Measurements from ENCODE around the gene CNOT6. TPM values are rescaled to one million over a fixed set of nuclear protein-coding genes. Genes with fewer than 3 reads are reported as not detected.

Gene CNOT6
- total RNA-seq, 2 donors from 2014 or later, result 19.9 to 22.6 TPM

DNA sequence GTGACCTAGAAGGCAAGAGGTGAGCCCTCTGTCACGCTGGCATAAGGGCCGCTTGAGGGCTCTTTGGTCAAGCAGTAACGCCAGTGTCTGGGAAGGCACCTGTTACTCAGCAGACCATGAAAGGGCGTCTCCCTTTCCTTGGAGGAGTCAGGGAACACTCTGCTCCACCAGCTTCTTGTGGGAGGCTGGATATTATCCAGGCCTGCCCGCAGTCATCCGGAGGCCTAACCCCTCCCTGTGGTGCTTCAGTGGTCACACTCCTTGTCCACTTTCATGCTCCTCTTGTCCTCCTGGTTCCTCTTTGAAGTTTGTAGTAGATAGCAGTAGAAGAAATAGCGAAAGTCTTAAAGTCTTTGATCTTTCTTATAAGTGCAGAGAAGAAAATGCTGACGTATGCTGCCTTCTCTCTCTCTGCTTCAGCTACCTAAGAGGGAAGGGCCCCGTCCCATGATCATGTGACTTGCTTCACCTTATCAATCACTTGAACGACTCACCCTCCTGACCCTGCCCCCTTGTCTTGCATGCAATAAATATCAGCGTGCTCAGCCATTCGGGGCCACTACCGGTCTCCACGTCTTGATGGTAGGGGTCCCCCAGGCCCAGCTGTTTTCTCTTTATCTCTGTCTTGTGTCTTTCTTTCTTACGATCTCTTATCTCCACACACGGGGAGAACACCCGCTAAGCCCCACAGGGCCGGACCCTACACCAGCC is 113.8 kb downstream of the CNOT6 start:
- intact Hi-C loops (cut with DNase I), result no loop called here
- peak; percentile 31 for DNase-seq (ENCODE audit: low spot score)

GRCh38 chr5:180608572-180609310 is 114.6 kb downstream of the CNOT6 start:
- DNase-seq (ENCODE audit: low spot score), result no peak
- intact Hi-C loops (cut with DNase I), result no loop called here

DNA sequence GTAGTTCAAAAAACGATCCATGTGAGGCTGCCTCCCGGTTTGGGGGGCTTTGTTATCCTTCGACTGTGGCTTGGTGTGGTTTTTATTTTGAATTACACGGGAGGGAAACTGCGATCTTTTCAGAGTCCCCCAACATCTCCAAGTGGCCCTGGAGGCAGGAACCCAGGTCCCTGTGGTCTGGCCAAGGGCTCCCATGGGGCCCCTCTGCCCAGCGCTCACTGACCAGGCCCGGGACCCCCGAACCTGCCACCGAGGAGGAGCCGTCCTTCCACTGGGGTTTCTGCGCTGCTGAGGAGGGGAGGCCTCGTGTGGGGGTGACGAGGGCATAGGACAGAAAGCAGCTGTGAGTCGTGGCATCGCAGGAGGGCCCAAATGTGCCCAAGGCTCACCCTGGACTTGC is 115.2 kb downstream of the CNOT6 start:
- DNase-seq (ENCODE audit: low spot score), result no peak
- intact Hi-C loops (cut with DNase I), result no loop called here

- no peak for DNase-seq (ENCODE audit: low spot score)
- intact Hi-C loops (cut with DNase I), result no loop called here
Measured at GRCh38 chr5:180609817-180610550, 115.8 kb downstream of the CNOT6 start.

DNA sequence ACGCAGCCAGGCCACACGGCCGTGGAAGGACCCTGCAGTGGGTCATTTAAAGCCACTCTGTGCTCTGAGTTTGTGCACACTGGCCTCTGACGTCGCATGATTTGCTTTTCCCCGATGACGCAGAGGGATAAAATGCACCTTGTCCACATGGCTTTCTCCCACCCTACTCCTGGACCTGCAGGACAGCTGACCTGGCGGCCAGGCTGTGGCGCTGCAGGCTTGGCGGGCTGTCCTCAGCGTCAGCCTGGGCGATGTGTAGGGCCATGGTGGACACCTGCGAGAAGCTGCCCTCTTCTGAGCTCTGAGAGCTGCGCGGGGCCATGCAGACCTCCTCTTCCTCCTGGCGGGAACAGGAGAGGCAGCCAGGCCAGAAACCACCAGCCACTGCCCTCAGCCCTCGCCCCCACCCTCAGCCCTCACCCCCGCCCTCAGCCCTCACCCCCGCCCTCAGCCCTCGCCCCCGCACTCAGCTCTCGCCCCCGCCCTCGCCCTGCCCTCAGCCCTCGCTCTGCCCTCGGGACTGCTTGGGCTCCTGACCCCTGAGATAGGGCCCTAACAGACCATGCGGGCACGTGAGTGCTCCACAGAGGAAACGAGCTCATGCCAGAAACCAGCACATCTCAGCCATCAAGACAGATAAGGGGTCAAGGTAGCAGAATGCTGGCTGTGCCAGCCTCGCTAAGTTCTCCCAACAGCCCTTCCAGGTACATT is 117.1 kb downstream of the CNOT6 start:
- intact Hi-C loops (cut with DNase I), result no loop called here
- no peak for DNase-seq (ENCODE audit: low spot score)

DNA sequence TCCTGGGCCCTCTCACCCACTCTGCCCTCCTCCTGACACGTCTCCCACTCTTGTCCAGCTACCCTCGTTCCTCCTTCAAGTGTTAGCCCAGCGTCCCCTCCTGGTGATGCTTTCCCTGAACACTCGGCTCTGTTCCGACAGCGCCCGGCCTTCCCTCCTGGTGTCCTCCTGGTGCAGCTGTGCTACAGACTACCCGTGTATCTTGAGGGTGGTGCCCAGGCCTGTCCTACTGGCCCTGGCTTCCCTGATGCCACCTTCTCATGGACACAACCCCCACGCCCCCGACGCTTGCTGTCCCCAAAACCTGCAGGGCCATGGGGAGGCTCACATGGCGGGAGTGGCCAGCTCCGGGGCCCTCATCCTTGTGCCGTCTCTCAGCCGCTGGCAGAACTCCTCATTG is 118.5 kb downstream of the CNOT6 start:
- no peak for DNase-seq (ENCODE audit: low spot score)
- intact Hi-C loops (cut with DNase I), result no loop called here

GRCh38 chr5:180613188-180613813 is 119.1 kb downstream of the CNOT6 start:
- intact Hi-C loops (cut with DNase I), result no loop called here
- no peak for DNase-seq (ENCODE audit: low spot score)

GRCh38 chr5:180613814-180614188 is 119.6 kb downstream of the CNOT6 start:
- no peak for DNase-seq (ENCODE audit: low spot score)
- intact Hi-C loops (cut with DNase I), result no loop called here

GRCh38 chr5:180618487-180618828 is 124.3 kb downstream of the CNOT6 start:
- no peak for DNase-seq (ENCODE audit: low spot score)
- intact Hi-C loops (cut with DNase I), result no loop called here

- no peak for DNase-seq (ENCODE audit: low spot score)
- intact Hi-C loops (cut with DNase I), result no loop called here
Measured at GRCh38 chr5:180618829-180619562, 124.8 kb downstream of the CNOT6 start.

- intact Hi-C loops (cut with DNase I), result no loop called here
- DNase-seq (ENCODE audit: low spot score), result no peak
Measured at GRCh38 chr5:180619563-180619915, 125.4 kb downstream of the CNOT6 start.

DNA sequence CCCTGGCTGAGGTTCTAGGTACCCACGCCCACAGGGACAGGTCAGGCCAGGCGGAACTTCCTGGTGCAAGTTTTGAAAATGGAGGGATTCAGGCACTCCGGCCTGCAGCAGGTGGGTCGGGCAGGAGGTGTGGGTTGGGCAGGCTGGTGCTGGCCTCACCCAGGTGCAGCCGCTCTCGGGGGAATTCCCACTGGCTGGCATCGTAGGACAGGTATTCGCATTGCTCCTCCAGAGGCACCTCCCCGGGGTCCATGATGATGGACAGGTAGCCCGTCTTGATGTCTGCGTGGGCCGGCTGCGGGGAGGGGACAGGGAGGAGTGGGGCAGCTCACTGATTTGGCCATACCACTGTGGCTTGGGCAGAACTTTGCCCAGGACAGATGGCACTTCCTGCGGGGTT is 125.8 kb downstream of the CNOT6 start:
- intact Hi-C loops (cut with DNase I), result no loop called here
- DNase-seq (ENCODE audit: low spot score), result no peak

GRCh38 chr5:180621311-180621710 is 127.1 kb downstream of the CNOT6 start:
- no peak for DNase-seq (ENCODE audit: low spot score)
- intact Hi-C loops (cut with DNase I), result no loop called here

GRCh38 chr5:180622910-180623309 is 128.7 kb downstream of the CNOT6 start:
- no peak for DNase-seq (ENCODE audit: low spot score)
- intact Hi-C loops (cut with DNase I), result no loop called here

DNA sequence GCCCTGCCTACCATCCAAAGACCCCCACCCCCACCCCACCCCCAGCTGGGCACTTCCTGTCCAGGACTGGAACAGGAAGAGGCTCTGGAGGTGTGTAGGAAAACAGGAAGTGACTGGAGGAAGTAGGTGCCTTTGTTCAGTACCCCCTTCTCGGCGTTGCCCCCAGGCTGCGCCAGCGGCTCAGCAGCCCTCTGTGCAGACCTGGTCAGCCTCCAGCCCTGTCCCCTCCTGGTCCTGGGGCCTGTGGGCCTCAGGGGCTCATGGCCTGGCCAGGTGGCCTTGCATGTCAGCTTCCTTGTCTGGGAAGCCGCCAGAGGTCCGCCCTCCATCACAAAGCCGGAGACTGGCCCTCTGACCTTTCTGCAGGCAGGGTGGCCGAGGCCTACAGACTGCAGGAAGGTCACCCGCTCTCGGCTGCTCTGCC is 129.2 kb downstream of the CNOT6 start:
- intact Hi-C loops (cut with DNase I), result no loop called here
- DNase-seq (ENCODE audit: low spot score), result no peak

GRCh38 chr5:180623844-180624243 is 129.7 kb downstream of the CNOT6 start:
- intact Hi-C loops (cut with DNase I), result no loop called here

DNA sequence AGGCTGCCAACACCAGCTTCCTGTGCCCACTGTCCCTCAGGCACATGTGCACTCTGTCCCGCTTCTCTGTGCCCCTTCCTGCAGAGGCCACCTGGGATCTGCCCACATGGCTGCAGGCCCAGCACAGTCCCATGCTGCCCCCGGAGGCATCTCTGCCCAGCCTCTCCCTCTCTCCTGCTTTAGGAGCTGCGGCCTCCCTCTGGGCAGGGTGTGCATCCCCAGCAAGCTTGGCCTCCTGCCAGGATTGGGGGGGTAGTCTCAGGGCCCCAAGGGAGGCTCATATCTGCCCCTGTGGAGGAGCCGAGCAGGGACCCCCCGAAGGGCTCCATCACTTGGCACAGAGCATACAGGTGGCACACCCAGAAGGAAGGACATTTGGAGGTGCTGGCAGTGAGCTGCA is 130.4 kb downstream of the CNOT6 start:
- intact Hi-C loops (cut with DNase I), result no loop called here
- DNase-seq (ENCODE audit: low spot score), result no peak

More at GRCh38 chr5:180623844-180624243, 129.7 kb downstream of the CNOT6 start:
- no peak for DNase-seq (ENCODE audit: low spot score)

- no peak for DNase-seq (ENCODE audit: low spot score)
- intact Hi-C loops (cut with DNase I), result no loop called here
Measured at GRCh38 chr5:180625125-180625790, 131.1 kb downstream of the CNOT6 start.

Data from posterior vena cava (tissue), 2 donors.